DND-41 (cell line): Measurements from ENCODE around the gene CACNA1S.

Experiments
- ATAC-seq: fragments of 200-7000 bp; cut with Tn5 transposase; 3 replicates; pipeline ENCODE4 v1.9.1; 2021; ENCODE audit warnings: low read depth; ENCODE audit not compliant: insufficient read depth
- DNase-seq: peaks from one replicate; pipeline ENCODE4 v3.0.0-alpha.2; 2020
- H2AFZ ChIP-seq: 2 replicates; pipeline ENCODE4 v1.6.0; 2012; ENCODE audit warnings: low read depth, low read length
- H3K27ac ChIP-seq: 2 replicates; pipeline ENCODE4 v1.5.1; 2012; ENCODE audit warnings: low read length, inconsistent platforms
- H3K27me3 ChIP-seq: fragments of 200-600 bp; sonication (generic); 2 replicates; pipeline ENCODE4 v1.6.0; 2012; ENCODE audit warnings: low read length, mild to moderate bottlenecking, inconsistent platforms; ENCODE audit not compliant: insufficient read depth, poor library complexity
- H3K36me3 ChIP-seq: 2 replicates; pipeline ENCODE4 v1.5.1; 2012; ENCODE audit warnings: low read length, inconsistent platforms; ENCODE audit not compliant: insufficient read depth
- H3K4me1 ChIP-seq: 2 replicates; pipeline ENCODE4 v1.5.1; 2012; ENCODE audit warnings: mild to moderate bottlenecking, low read length; ENCODE audit not compliant: insufficient read depth
- H3K4me2 ChIP-seq: 2 replicates; pipeline ENCODE4 v1.6.0; 2012; ENCODE audit warnings: mild to moderate bottlenecking, moderate library complexity, low read length, inconsistent platforms; ENCODE audit not compliant: insufficient read depth
- H3K4me3 ChIP-seq, 2 experiments: fragments of 200-600 bp in 1 of 2; shearing (Covaris generic) in 1 of 2; 2 replicates each; pipeline ENCODE4 v1.5.1; 2012 to 2016; ENCODE audit warnings: inconsistent platforms in 2 of 2, low read length in 2 of 2, mild to moderate bottlenecking in 2 of 2, low read depth in 1 of 2, moderate library complexity in 1 of 2
- H3K79me2 ChIP-seq: 2 replicates; pipeline ENCODE4 v1.6.0; 2012; ENCODE audit warnings: low read length, inconsistent platforms; ENCODE audit not compliant: insufficient read depth
- H3K9ac ChIP-seq: 2 replicates; pipeline ENCODE4 v1.6.0; 2012; ENCODE audit warnings: low read depth, mild to moderate bottlenecking, inconsistent platforms, low read length, moderate library complexity
- H3K9me3 ChIP-seq: 2 replicates; pipeline ENCODE4 v1.5.1; 2012; ENCODE audit warnings: low read length, moderate library complexity, mild to moderate bottlenecking, inconsistent platforms; ENCODE audit not compliant: insufficient read depth, severe bottlenecking
- H4K20me1 ChIP-seq: 2 replicates; pipeline ENCODE4 v1.6.0; 2012; ENCODE audit warnings: low read length; ENCODE audit not compliant: insufficient read depth
- CTCF ChIP-seq: IDR thresholded peaks from 2 replicates; pipeline ENCODE4 v1.5.1; 2012; ENCODE audit warnings: borderline replicate concordance, low read length, moderate library complexity, mild to moderate bottlenecking; ENCODE audit not compliant: poor library complexity, severe bottlenecking; ENCODE audit errors: extremely low read depth
- EZH2 ChIP-seq: IDR thresholded peaks from 3 replicates; pipeline ENCODE4 v1.6.1; 2012; ENCODE audit warnings: borderline replicate concordance, low read depth, mild to moderate bottlenecking, moderate library complexity, low read length, inconsistent platforms; ENCODE audit not compliant: severe bottlenecking

The CACNA1S gene

GRCh38 chr1:201112173-201112731 lies at the start of gene CACNA1S:
CACNA1S (minus strand) TSS chr1:201112426; CDS start chr1:201112339, 87 bp downstream.
- Histone ChIP-seq H3K27ac (no peak within 1 kb of the TSS), H3K4me2 (no peak within 1 kb of the TSS), H3K4me1 (peaks cover 11% of the 10 kb centered on the region), H3K9ac (no peak within 1 kb of the TSS), H3K79me2 (no peaks in the 10 kb centered on the region), H2AFZ (no peak within 1 kb of the TSS), H3K4me3 (no peak within 1 kb of the TSS), H3K27me3 (no peaks in the 10 kb centered on the region), H3K9me3 (no peaks in the 10 kb centered on the region), H4K20me1 (no peaks in the 10 kb centered on the region), H3K36me3 (no peaks in the 10 kb centered on the region)
- TF ChIP-seq EZH2 (no peak), CTCF (no peak)
- DNase-seq (no peak), ATAC-seq (no peak)

- no peak overlapping the region for H3K4me3 ChIP-seq
- DNase-seq (no peak), ATAC-seq (no peak)
- H3K36me3 ChIP-seq, result no peaks in the 10 kb centered on the region
- H3K27ac ChIP-seq, result no peak overlapping the region
- H3K4me2 ChIP-seq, result no peak overlapping the region
- peaks cover 4% of the 10 kb centered on the region for H3K27me3 ChIP-seq
- H4K20me1 ChIP-seq, result no peaks in the 10 kb centered on the region
- H3K4me1 ChIP-seq, result peaks cover 15% of the 10 kb centered on the region
- H3K9me3 ChIP-seq, result no peaks in the 10 kb centered on the region
- TF ChIP-seq CTCF, result no peak
- TF ChIP-seq EZH2, result no peak
- H3K9ac ChIP-seq, result no peak overlapping the region
- H2AFZ ChIP-seq, result no peak overlapping the region
- peaks cover 7% of the 10 kb centered on the region for H3K79me2 ChIP-seq
These were observed 45.7 kb upstream of the CACNA1S start for GRCh38 chr1:201157949-201158348.

GRCh38 chr1:201156819-201157218 lies 44.6 kb upstream of the CACNA1S start:
- Histone ChIP-seq H3K4me1 (peaks cover 22% of the 10 kb centered on the region), H3K9me3 (no peaks in the 10 kb centered on the region), H3K4me3 (no peak overlapping the region), H3K9ac (no peak overlapping the region), H3K79me2 (peaks cover 7% of the 10 kb centered on the region), H3K4me2 (no peak overlapping the region), H2AFZ (no peak overlapping the region), H3K36me3 (peaks cover 4% of the 10 kb centered on the region), H3K27ac (no peak overlapping the region), H4K20me1 (no peaks in the 10 kb centered on the region), H3K27me3 (peaks cover 4% of the 10 kb centered on the region)
- no peak for DNase-seq
- TF ChIP-seq EZH2, result no peak
- TF ChIP-seq CTCF, result no peak
- no peak for ATAC-seq

GRCh38 chr1:201156346-201156745 lies 44.1 kb upstream of the CACNA1S start:
- H3K27ac ChIP-seq, result no peak overlapping the region
- H2AFZ ChIP-seq, result no peak overlapping the region
- H3K4me1 ChIP-seq, result peaks cover 22% of the 10 kb centered on the region
- peaks cover 7% of the 10 kb centered on the region for H3K79me2 ChIP-seq
- peaks cover 9% of the 10 kb centered on the region for H3K36me3 ChIP-seq
- H3K9me3 ChIP-seq, result no peaks in the 10 kb centered on the region
- TF ChIP-seq CTCF (no peak), EZH2 (no peak)
- peaks cover 4% of the 10 kb centered on the region for H3K27me3 ChIP-seq
- no peak overlapping the region for H3K4me3 ChIP-seq
- DNase-seq (no peak), ATAC-seq (no peak)
- H3K9ac ChIP-seq, result no peak overlapping the region
- H4K20me1 ChIP-seq, result no peaks in the 10 kb centered on the region
- no peak overlapping the region for H3K4me2 ChIP-seq
